GM12878 (cell line): Measurements from ENCODE around the gene WDFY1.

Experiments
- CTCF ChIP-seq, 3 experiments: IDR thresholded peaks in 2 of 3; conservative IDR thresholded peaks in 1 of 3; 2 replicates each; pipeline ENCODE4 v1.5.1; 2011; ENCODE audit warnings: low read depth in 3 of 3, low read length in 3 of 3, mild to moderate bottlenecking in 3 of 3, control low read depth in 2 of 3, moderate library complexity in 2 of 3, inconsistent platforms in 1 of 3, mixed read lengths in 1 of 3; ENCODE audit not compliant: control insufficient read depth in 2 of 3, insufficient read depth in 1 of 3; ENCODE audit errors: extremely low read depth in 1 of 3
- ELK1 ChIP-seq: IDR thresholded peaks from 2 replicates; pipeline ENCODE4 v1.6.1; 2012; ENCODE audit warnings: low read depth, low read length, improper control_type of control experiment
- MXI1 ChIP-seq: fragments of 150-350 bp; IDR thresholded peaks from 2 replicates; pipeline ENCODE4 v1.6.1; 2011; ENCODE audit warnings: low read depth, mild to moderate bottlenecking, inconsistent platforms, low read length, improper control_type of control experiment
- POLR2A ChIP-seq: IDR thresholded peaks from 2 replicates; pipeline ENCODE4 v1.6.1; 2011; ENCODE audit warnings: low read depth, mild to moderate bottlenecking, low read length
- POLR2AphosphoS5 ChIP-seq: IDR thresholded peaks from 2 replicates; pipeline ENCODE4 v1.6.1; 2011; ENCODE audit warnings: mild to moderate bottlenecking, low read length, inconsistent platforms
- STAT1 ChIP-seq: fragments of 450-650 bp; conservative IDR thresholded peaks from 2 replicates; pipeline ENCODE4 v1.6.1; 2014; ENCODE audit warnings: antibody characterized with exemption, mild to moderate bottlenecking

GRCh38 chr2:223976635-223977226 is 31.6 kb upstream of the WDFY1 start:
- TF ChIP-seq CTCF (IDR thresholded peaks at IDR 0.05 in 2 of 3, conservative IDR thresholded peaks at IDR 0.05 in 1 of 3; ENCODE audit: control insufficient read depth in 2 of 3, extremely low read depth in 1 of 3, insufficient read depth in 1 of 3, low read depth in 3 of 3, low read length in 3 of 3) = no peak
- TF ChIP-seq STAT1 = no peak
- TF ChIP-seq ELK1 = no peak
- TF ChIP-seq POLR2A = no peak
- no peak for TF ChIP-seq MXI1
- no peak for TF ChIP-seq POLR2AphosphoS5
